ENCODE measurements around the gene MTO1.
"Not testable (repeated sequence)": the region's sequence is repeated elsewhere in the genome, so short reads cannot be mapped to it uniquely, and the experiment has no call there.

Gene MTO1

GRCh38 chr6:73504160-73504559 is 42.6 kb downstream of the MTO1 start:
- no peak for DNase-seq

GRCh38 chr6:73505142-73505541 is 43.6 kb downstream of the MTO1 start:
- DNase-seq = no peak

GRCh38 chr6:73505705-73506104 is 44.2 kb downstream of the MTO1 start:
- DNase-seq = not testable (repeated sequence)

DNA sequence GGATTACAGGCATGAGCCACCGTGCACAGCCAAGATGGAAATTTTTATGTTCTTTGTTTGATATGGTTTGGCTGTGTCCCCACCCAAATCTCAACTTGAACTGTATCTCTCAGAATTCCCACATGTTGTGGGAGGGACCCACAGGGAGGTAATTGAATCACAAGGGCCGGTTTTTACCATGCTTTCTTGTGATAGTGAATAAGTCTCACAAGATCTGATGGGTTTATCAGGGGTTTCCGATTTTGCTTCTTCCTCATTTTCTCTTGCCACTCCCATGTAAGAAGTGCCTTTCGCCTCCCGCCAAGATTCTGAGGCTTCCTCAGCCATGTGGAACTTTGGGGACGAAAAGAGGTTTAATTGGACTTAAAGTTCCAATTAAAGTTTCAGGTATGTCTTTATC is 44.7 kb downstream of the MTO1 start:
- DNase-seq = peak; percentile 62

DNA sequence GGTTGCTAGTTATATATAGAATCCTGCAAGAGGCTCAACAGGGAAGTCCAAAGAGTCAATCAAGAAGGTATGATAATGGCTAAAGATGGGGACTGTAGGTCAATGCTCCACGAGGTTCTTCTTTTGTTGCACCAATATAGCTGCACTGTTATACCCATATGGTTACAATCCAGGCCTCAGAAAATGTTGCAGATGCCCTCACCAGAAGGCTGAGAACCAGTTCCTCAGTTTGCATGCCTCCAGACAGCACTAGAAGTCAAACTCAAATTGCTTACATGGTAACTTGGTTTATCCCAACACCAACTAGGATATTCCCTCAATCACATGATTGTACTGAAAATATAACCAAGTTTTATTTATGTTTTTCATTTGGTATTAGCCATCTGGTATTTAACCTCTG is 47.2 kb downstream of the MTO1 start:
- peak; percentile 27 for DNase-seq

- no peak for DNase-seq
These were observed 48.3 kb downstream of the MTO1 start for GRCh38 chr6:73509851-73510250.

- no peak for DNase-seq
These were observed 50.3 kb downstream of the MTO1 start for GRCh38 chr6:73511796-73512195.

- DNase-seq = no peak
These were observed 51.9 kb downstream of the MTO1 start for GRCh38 chr6:73513496-73513854.

- peak; percentile 57 for DNase-seq
These were observed 53.2 kb downstream of the MTO1 start for GRCh38 chr6:73514746-73515110.

DNA sequence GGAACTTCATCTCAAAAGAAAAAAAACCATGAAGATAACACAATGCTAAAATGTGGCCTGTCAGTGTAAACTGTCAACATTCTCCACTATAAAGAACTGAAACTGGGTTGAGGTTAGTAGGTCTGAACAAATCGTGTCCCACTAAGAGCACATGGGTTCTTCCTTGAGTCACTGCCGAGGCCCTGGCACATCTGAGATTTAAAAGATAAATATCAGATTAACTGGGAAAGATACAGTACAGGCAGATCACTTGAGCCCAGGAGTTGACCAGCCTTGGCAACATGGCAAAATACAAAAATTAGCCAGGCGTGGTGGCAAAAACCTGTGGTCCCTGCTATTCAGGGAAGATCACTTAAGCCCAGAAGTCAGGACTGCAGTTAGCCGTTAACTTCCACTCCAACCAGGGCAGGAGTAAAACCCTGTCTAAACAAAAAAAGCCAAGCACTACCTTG is 53.7 kb downstream of the MTO1 start:
- no peak for DNase-seq

DNA sequence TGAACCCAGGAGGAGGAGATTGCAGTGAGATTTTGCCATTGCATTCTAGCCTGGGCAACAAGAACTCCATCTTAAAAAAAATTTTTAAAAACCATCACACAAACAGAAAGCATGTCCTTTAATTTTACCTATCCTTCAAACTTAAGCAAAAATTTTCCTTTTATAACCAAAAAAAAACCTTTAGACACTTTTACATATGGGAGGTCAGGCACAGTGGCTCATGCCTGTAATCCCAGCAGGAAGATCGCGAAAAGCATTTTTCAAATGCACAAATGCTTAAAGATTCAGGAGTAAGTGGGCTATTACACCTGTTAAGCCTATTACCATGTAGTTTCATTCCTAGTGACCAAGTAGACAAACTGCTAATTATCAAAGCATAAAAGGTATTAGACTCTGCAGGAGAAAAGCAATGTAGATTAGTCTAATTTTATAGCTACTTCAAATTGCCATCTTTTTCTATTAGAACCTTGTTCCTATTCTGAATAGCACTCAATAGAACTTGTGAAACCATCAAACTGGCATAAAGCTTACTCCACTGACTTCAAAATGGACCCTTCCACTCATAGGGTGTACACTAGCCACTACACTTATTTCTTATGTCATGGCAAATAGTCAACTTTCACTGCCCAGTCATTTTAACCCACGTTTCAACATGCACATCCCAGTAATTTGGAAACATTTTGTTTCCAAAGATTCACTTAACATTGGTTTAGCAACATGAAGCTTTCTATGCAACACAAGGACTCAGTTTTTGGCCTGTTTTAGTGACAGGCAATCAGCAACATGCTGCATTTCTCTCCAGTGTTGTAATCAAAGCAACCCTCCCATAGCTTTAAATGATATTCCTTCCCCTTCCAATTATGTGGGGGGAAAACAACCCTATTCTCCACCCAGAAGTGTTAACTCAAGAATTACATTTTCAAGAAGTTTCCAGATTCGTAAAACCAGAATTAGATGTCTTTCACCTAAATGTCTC is 55.3 kb downstream of the MTO1 start:
- DNase-seq = peak; percentile 64

DNA sequence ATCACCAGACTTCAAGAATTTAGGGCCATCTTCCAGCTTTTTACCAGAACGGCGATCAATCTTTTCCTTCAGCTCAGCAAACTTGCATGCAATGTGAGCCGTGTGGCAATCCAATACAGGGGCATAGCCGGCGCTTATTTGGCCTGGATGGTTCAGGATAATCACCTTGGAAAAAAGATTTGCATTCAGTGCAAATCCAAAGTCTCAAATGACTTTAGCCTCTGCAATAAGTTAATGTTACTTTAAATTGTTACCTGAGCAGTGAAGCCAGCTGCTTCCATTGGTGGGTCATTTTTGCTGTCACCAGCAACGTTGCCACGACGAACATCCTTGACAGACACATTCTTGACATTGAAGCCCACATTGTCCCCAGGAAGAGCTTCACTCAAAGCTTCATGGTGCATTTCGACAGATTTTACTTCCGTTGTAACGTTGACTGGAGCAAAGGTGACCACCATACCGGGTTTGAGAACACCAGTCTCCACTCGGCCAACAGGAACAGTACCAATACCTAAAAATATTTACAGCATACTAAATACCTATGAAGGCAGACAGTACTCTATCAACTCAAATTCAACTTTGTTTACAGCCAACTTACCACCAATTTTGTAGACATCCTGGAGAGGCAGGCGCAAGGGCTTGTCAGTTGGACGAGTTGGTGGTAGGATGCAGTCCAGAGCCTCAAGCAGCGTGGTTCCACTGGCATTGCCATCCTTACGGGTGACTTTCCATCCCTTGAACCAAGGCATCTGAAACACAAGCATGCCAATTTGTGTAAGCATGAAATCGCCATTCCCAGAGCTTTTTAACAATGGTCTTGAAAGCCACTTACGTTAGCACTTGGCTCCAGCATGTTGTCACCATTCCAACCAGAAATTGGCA is 56.8 kb downstream of the MTO1 start:
- DNase-seq = not testable (repeated sequence)

DNA sequence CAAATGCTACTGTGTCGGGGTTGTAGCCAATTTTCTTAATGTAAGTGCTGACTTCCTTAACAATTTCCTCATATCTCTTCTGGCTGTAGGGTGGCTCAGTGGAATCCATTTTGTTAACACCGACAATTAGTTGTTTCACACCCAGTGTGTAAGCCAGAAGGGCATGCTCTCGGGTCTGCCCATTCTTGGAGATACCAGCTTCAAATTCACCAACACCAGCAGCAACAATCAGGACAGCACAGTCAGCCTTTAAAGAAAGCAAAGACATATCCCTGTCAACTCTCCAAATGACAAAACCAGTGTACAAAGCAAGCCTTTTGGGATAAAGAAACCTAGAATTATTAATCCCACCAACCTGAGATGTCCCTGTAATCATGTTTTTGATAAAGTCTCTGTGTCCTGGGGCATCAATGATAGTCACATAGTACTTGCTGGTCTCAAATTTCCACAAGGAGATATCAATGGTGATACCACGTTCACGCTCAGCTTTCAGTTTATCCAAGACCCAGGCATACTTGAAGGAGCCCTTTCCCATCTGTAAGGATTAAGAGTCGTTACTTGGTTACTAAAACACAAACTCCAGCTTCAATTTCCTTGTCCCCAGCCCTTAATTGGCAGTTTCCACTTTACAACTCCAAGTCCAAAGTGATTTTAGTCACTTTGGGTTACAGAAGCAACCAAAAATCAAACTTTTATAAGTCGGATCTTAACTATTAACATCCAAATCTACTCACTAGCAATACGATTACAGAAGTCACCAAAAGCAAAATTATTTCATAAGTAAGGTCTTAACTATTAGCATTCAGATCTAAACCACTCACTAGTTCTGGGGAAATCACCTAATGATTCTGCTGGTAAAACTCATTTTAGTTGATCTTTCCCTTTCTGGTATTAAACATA is 57.7 kb downstream of the MTO1 start:
- not testable (repeated sequence) for DNase-seq

GRCh38 chr6:73519926-73520687 is 58.6 kb downstream of the MTO1 start:
- DNase-seq = peak; percentile 69

- peak; percentile 100 for DNase-seq
These were observed 59.3 kb downstream of the MTO1 start, which contains the start of gene EEF1A1 for GRCh38 chr6:73520688-73521350. TSS of gene EEF1A1 (minus strand) at chr6:73521032. CDS start at chr6:73520026, 1,006 bp downstream.

GRCh38 chr6:73521351-73521985 is 59.9 kb downstream of the MTO1 start:
- peak; percentile 94 for DNase-seq

DNA sequence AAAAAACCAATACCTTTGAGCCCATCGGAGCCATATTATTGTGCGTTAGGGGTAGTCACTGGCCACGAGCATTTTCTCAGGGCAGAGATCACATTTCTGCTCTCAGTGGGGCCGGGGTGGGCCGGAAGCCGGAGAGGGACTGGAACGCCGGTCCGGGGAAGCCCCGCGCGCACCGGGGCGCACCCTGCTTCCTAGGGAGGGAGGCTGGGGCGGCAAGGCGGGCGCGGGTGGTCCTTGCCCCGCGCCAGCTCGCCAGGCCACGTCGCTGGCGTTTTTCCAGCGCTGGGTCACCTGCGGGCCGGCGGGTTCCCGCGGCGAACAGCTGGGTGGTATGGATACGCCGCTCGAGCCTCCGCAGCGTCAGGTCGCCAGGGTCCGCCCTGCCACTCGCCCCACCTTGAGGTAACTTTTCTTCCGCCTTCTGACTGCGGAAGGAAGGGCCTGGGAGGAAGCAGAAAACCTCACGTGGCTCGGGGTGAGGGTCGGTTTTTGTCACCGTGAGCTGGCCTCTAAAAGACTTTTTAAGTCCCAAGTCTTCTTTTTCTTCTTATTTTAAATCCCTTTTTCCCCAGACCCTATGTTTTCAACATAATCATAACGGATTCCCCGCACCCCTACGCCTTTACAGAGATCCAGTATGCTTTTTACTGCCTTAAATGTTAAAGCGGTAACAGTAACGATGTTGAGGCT is 62.0 kb downstream of the MTO1 start:
- DNase-seq = peak; percentile 93

DNA sequence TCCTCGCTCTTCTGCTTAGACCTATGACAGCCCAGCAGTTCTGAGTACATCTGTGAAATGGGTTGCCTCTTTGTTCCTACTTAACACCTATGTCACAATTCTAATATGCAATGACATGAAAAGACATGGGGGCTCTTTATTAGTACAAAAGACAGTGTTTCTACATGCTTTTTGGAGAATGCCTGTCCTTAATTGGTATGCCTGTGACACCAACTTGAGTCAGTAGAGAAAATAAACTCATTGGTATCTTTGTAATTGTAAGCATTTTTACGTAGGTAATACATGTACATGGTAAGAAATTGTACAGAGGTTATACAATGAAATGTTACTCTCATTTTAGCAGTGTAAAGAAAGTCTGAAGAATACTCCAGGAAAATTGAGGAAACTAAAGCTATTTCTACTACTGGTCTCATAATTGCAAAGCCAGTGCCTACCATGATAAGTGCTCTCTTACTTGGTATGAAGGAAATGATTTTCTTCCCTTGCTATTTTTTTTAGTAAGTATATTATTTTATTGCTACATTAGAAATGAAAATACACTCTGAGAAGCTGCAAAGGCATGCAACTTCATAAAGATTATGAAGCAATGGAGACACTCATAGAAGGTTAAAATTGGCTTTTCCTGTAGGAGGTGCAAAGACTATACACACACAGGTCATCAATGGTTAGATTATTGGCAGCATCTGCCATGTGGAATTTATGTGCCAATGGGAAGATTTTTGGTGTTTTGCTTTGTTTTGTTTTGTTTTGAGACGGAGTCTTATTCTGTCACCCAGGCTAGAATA is 64.2 kb downstream of the MTO1 start:
- no peak for DNase-seq

DNA sequence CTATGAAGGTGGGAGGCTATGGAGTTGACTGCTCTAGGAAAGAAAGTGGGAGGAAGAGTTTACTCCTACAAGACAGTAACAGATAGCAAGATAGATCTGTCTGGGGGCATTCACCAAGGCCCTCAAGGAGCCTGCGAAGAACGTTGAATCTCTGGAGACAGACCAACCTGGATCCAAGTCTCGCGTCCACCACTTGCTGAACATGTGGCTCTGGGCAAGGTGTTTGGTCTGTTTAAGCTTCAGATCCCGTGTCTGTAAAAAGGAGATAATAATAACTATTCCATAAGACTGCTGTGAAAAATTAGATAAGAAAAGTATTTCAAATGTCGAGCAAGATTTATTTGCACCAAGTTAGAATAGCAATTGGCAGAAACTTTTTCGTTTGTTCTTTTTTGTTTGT is 67.4 kb downstream of the MTO1 start:
- peak; percentile 85 for DNase-seq

Data from OCI-M1 (cell line).